GM21390 (cell line): ENCODE results near the gene GLUL.
A peak's percentile ranks its signal among the peaks of the same experiment; 100 is the strongest.
"Not testable (repeated sequence)": the region's sequence is repeated elsewhere in the genome, so short reads cannot be mapped to it uniquely, and the experiment has no call there.

ENCODE experiments used
- ATAC-seq: cut with Tn5 transposase; IDR thresholded peaks from one replicate; pipeline ENCODE4 v1.9.1; 2021; ENCODE audit not compliant: unreplicated experiment

Gene GLUL

GRCh38 chr1:182395906-182396305, 4.3 kb upstream of the GLUL start:
- ATAC-seq, result no peak

- no peak for ATAC-seq
Observed at GRCh38 chr1:182394055-182394775, 2.6 kb upstream of the GLUL start.

GRCh38 chr1:182392050-182393028, 749 bp upstream of the GLUL start:
- ATAC-seq, result peak; percentile 18

- ATAC-seq, result no peak
Observed at GRCh38 chr1:182391028-182391361, 595 bp downstream of the GLUL start.

- no peak for ATAC-seq
Observed at GRCh38 chr1:182389619-182390047, 2.0 kb downstream of the GLUL start.

GRCh38 chr1:182388392-182389134, 3.0 kb downstream of the GLUL start:
- no peak for ATAC-seq

GRCh38 chr1:182387566-182387965, 4.0 kb downstream of the GLUL start:
- ATAC-seq, result no peak

- ATAC-seq, result no peak
Observed at GRCh38 chr1:182386980-182387379, 4.6 kb downstream of the GLUL start.

- ATAC-seq, result no peak
Observed at GRCh38 chr1:182385885-182386853, 5.4 kb downstream of the GLUL start.

GRCh38 chr1:182384387-182384960, 7.1 kb downstream of the GLUL start:
- ATAC-seq, result no peak

- ATAC-seq, result no peak
Observed at GRCh38 chr1:182383934-182384333, 7.7 kb downstream of the GLUL start.

GRCh38 chr1:182383037-182383661, 8.4 kb downstream of the GLUL start:
- ATAC-seq, result no peak

GRCh38 chr1:182381962-182382819, 9.4 kb downstream of the GLUL start:
- ATAC-seq, result no peak

GRCh38 chr1:182380199-182380598, 11.4 kb downstream of the GLUL start:
- no peak for ATAC-seq

GRCh38 chr1:182379781-182380180, 11.8 kb downstream of the GLUL start:
- not testable (repeated sequence) for ATAC-seq

GRCh38 chr1:182376936-182377574, 14.5 kb downstream of the GLUL start:
- ATAC-seq, result no peak

- ATAC-seq, result no peak
Observed at GRCh38 chr1:182374101-182374834, 17.3 kb downstream of the GLUL start.
